ENCODE results near the gene LYRM9. TPM values are rescaled to one million over a fixed set of nuclear protein-coding genes. Genes with fewer than 3 reads are reported as not detected.
"Not testable (repeated sequence)": the region's sequence is repeated elsewhere in the genome, so short reads cannot be mapped to it uniquely, and the experiment has no call there.

Gene LYRM9
- total and polyA plus RNA-seq, 9 of the 15 experiments (the other 6 are each of a cell fraction or from before 2014, with no cell fraction given), result 0.98 to 4.7 (median 1.8) TPM

- H3K36me3 ChIP-seq (ENCODE audit: control insufficient read depth, insufficient read depth, low read length); H3K4me3 ChIP-seq; intact Hi-C loops (cut with micrococcal nuclease); H3K79me2 ChIP-seq (ENCODE audit: control insufficient read depth, insufficient read depth, low read length); H3K27ac ChIP-seq (ENCODE audit: extremely low read depth, low read depth, low read length); H3K4me1 ChIP-seq (replicated peaks in 1 of 2; ENCODE audit: control insufficient read depth in 2 of 2, insufficient read depth in 2 of 2, low read length in 2 of 2); in situ Hi-C loops (cut with MboI); CTCF ChIA-PET (ENCODE audit: low intra/inter-chr PET ratio); H3K9me3 ChIP-seq (replicated peaks; ENCODE audit: control insufficient read depth, insufficient read depth, low read depth, low read length); ATAC-seq; H3K4me2 ChIP-seq (ENCODE audit: insufficient read depth, low read length); H2AFZ ChIP-seq (ENCODE audit: low read depth, low read length); BruUV-seq (replicated peaks); H3K27me3 ChIP-seq (ENCODE audit: control insufficient read depth in 2 of 2, insufficient read depth in 2 of 2, low read length in 2 of 2); DNase-seq (ENCODE audit: extremely low read depth in 1 of 4, low spot score in 3 of 4); H3K9ac ChIP-seq (ENCODE audit: insufficient read depth in 1 of 2, low read depth in 2 of 2, low read length in 2 of 2); FAIRE-seq; H3K9me1 ChIP-seq (ENCODE audit: control insufficient read depth, insufficient read depth, low read length); H4K20me1 ChIP-seq (replicated peaks; ENCODE audit: control insufficient read depth, insufficient read depth, low read length): not testable (repeated sequence)
- POLR2A ChIA-PET, result interaction anchor here (1.1 kb wide), 1 partner anchor 12 kb away, joined by 3 read pairs; no protein-coding TSS in a partner anchor
- 25% methylated on average over 11 of the region's 11 CpGs for WGBS (ENCODE audit: insufficient coverage, low coverage, missing lambda C conversion rate)
- peak; percentile 63 for TF ChIP-seq NFYB (IDR thresholded peaks at IDR 0.05; ENCODE audit: extremely low read depth, insufficient read length)
- peak; percentile 37 for TF ChIP-seq ZNF316 (IDR thresholded peaks at IDR 0.05)
Observed at GRCh38 chr17:27846808-27847307, 46.3 kb downstream of the LYRM9 start.

DNA sequence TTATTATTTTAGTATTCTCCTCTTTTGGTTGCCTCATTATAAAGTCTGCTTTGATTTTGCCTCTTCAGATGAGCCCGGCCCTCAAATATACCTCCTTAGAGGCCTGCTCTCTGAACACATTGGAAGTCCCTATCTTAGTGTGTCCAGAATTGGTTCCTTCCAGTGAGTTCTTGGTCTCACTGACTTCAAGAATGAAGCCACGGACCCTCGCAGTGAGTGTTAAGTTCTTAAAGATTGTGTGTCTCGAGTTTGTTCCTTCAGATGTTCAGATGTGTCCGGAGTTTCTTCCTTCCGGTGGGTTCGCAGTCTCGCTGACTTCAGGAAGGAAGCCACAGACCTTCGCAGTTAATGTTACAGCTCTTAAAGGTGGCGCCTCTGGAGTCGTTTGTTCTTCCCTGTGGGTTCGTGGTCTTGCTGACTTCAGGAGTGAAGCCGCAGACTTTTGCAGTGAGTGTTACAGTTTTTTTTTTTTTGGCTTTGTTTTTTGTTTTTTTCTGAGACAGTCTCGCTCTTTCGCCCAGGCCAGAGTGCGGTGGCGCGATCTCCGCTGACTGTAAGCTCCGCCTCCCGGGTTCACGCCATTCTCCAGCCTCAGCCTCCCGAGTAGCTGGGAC lies 47.0 kb downstream of the LYRM9 start:
- intact Hi-C loops (cut with micrococcal nuclease) (no loop called here), in situ Hi-C loops (cut with MboI) (no loop called here)
- Histone ChIP-seq H3K79me2 (ENCODE audit: control insufficient read depth, insufficient read depth, low read length) (no peaks in the 10 kb centered on the region), H4K20me1 (replicated peaks; ENCODE audit: control insufficient read depth, insufficient read depth, low read length) (no peaks in the 10 kb centered on the region), H3K36me3 (ENCODE audit: control insufficient read depth, insufficient read depth, low read length) (no peaks in the 10 kb centered on the region), H3K9me1 (ENCODE audit: control insufficient read depth, insufficient read depth, low read length) (no peaks in the 10 kb centered on the region), H3K9ac (ENCODE audit: insufficient read depth in 1 of 2, low read depth in 2 of 2, low read length in 2 of 2) (no peak overlapping the region), H3K4me2 (ENCODE audit: insufficient read depth, low read length) (no peak overlapping the region), H3K27ac (ENCODE audit: extremely low read depth, low read depth, low read length) (no peak overlapping the region), H3K4me1 (replicated peaks in 1 of 2; ENCODE audit: control insufficient read depth in 2 of 2, insufficient read depth in 2 of 2, low read length in 2 of 2) (no peaks in the 10 kb centered on the region; a peak in 1 of 5 replicates), H3K27me3 (ENCODE audit: control insufficient read depth in 2 of 2, insufficient read depth in 2 of 2, low read length in 2 of 2) (peaks cover under 1 to 5% of the 10 kb centered on the region in 2 experiments; a peak in 1 of 5 replicates), H3K9me3 (replicated peaks; ENCODE audit: control insufficient read depth, insufficient read depth, low read depth, low read length) (no peaks in the 10 kb centered on the region), H2AFZ (ENCODE audit: low read depth, low read length) (no peak overlapping the region), H3K4me3 (no peak overlapping the region)
- 39% methylated on average over 23 of the region's 23 CpGs for WGBS (ENCODE audit: insufficient coverage, low coverage, missing lambda C conversion rate)
- ATAC-seq (no peak), DNase-seq (ENCODE audit: extremely low read depth in 1 of 4, low spot score in 3 of 4) (no peak), FAIRE-seq (no peak)
- ChIA-PET POLR2A (interaction anchor here (1.1 kb wide), 1 partner anchor 13 kb away, joined by 3 read pairs; no protein-coding TSS in a partner anchor), CTCF (ENCODE audit: low intra/inter-chr PET ratio) (no interaction called here)
- no TSS peak for BruUV-seq (replicated peaks)
- TF ChIP-seq CREB3 (tag; conservative IDR thresholded peaks at IDR 0.05; ENCODE audit: low read depth), result no peak
- no peak for TF ChIP-seq NFRKB (IDR thresholded peaks at IDR 0.05; ENCODE audit: low read depth)
- no peak for TF ChIP-seq HNRNPH1 (optimal IDR thresholded peaks at IDR 0.05; ENCODE audit: low read depth, low read length)
- TF ChIP-seq SRSF3 (IDR thresholded peaks at IDR 0.05; ENCODE audit: insufficient read depth, low read length), result no peak
- TF ChIP-seq TOE1 (IDR thresholded peaks at IDR 0.05; ENCODE audit: borderline replicate concordance), result no peak
- TF ChIP-seq TOE1 (CRISPR knock-in tag; IDR thresholded peaks at IDR 0.05; ENCODE audit: borderline replicate concordance, low read depth), result no peak
- no peak for TF ChIP-seq USF1 (CRISPR knock-in tag; IDR thresholded peaks at IDR 0.05)
- TF ChIP-seq, protein P1, sequence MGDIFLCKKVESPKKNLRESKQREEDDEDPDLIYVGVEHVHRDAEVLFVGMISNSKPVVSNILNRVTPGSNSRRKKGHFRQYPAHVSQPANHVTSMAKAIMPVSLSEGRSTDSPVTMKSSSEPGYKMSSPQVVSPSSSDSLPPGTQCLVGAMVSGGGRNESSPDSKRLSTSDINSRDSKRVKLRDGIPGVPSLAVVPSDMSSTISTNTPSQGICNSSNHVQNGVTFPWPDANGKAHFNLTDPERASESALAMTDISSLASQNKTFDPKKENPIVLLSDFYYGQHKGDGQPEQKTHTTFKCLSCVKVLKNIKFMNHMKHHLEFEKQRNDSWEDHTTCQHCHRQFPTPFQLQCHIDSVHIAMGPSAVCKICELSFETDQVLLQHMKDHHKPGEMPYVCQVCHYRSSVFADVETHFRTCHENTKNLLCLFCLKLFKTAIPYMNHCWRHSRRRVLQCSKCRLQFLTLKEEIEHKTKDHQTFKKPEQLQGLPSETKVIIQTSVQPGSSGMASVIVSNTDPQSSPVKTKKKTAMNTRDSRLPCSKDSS (IDR thresholded peaks at IDR 0.05; ENCODE audit: low read depth, partially characterized antibody), result no peak
- no peak for TF ChIP-seq ZBTB8A (IDR thresholded peaks at IDR 0.05; ENCODE audit: partially characterized antibody)
- TF ChIP-seq LARP7 (IDR thresholded peaks at IDR 0.05), result no peak

All from K562 (cell line).